ENCODE measurements around the gene SPECC1L.

- TF ChIP-seq, protein P1, sequence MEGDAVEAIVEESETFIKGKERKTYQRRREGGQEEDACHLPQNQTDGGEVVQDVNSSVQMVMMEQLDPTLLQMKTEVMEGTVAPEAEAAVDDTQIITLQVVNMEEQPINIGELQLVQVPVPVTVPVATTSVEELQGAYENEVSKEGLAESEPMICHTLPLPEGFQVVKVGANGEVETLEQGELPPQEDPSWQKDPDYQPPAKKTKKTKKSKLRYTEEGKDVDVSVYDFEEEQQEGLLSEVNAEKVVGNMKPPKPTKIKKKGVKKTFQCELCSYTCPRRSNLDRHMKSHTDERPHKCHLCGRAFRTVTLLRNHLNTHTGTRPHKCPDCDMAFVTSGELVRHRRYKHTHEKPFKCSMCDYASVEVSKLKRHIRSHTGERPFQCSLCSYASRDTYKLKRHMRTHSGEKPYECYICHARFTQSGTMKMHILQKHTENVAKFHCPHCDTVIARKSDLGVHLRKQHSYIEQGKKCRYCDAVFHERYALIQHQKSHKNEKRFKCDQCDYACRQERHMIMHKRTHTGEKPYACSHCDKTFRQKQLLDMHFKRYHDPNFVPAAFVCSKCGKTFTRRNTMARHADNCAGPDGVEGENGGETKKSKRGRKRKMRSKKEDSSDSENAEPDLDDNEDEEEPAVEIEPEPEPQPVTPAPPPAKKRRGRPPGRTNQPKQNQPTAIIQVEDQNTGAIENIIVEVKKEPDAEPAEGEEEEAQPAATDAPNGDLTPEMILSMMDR (IDR thresholded peaks at IDR 0.05; ENCODE audit: borderline replicate concordance, extremely low read depth, low read length, poor library complexity, severe bottlenecking): no peak
- TF ChIP-seq EZH2 (IDR thresholded peaks at IDR 0.05; ENCODE audit: borderline replicate concordance, low read depth, low read length, severe bottlenecking): no peak
Measured at GRCh38 chr22:24453853-24454252, 183.2 kb downstream of the SPECC1L start.
